Mammary epithelial cell (primary cell): ENCODE data around the gene COG5.

Experiments
- CTCF ChIP-seq, 2 donors: IDR thresholded peaks in 1 of 2; conservative IDR thresholded peaks in 1 of 2; 2 replicates each; pipeline ENCODE4 v1.5.1; 2011 to 2012; ENCODE audit warnings: inconsistent platforms in 2 of 2, low read length in 2 of 2, mild to moderate bottlenecking in 2 of 2, control low read depth in 1 of 2, low read depth in 1 of 2; ENCODE audit not compliant: insufficient read depth in 1 of 2; ENCODE audit errors: extremely low read depth in 1 of 2
- EZH2 ChIP-seq: IDR thresholded peaks from 2 replicates; pipeline ENCODE4 v1.6.1; 2012; ENCODE audit warnings: low read length, inconsistent platforms, borderline replicate concordance

- TF ChIP-seq CTCF (conservative IDR thresholded peaks at IDR 0.05 in 1 of 2, IDR thresholded peaks at IDR 0.05 in 1 of 2; ENCODE audit: extremely low read depth in 1 of 2, insufficient read depth in 1 of 2, low read depth in 1 of 2, low read length in 2 of 2): no peak
- no peak for TF ChIP-seq EZH2
Measured at GRCh38 chr7:107441581-107442422, 121.9 kb downstream of the COG5 start.
